ENCODE results near the gene TTBK1.
"Not testable (repeated sequence)": the region's sequence is repeated elsewhere in the genome, so short reads cannot be mapped to it uniquely, and the experiment has no call there.

Gene TTBK1

DNA sequence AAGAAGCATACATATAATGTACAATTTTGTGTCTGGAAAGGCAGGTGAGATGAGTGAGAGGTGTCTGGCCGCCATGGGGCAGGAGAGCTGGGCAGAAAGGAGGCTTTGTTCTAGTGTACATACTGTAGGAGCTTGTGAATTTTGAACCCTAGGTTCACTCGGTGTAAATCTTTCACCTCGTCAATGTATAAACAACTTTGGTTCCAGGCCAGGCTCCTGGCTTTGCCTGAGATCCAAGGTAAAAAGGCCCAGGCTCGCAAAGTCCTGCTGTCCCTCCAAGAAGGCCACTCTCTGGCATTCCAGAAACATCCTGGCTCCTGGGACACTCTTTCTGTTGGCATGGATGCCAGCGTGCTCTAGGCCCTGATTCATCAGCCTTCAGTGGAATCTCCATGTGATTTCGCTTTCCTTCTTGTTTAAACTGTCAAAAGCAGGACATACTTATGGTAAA is 47.6 kb downstream of the TTBK1 start:
- no peak for DNase-seq

DNA sequence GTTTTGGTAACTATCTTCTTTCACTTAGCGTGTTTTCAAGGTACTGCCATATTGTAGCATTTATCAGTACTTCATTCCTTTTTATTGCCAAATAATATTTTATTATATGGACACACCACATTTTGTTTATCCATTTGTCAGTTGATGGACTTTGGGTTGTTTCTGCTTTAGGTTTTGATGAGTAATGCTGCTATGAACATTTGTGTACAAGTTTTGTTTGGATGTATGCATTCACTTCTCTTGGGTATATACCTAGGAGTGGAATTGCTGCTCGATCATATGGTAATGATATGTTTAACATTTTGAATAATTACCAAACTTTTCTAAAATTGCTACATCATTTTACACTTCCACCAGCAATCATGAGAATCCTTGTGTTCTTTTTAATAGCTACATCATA is 48.4 kb downstream of the TTBK1 start:
- DNase-seq, result no peak

DNA sequence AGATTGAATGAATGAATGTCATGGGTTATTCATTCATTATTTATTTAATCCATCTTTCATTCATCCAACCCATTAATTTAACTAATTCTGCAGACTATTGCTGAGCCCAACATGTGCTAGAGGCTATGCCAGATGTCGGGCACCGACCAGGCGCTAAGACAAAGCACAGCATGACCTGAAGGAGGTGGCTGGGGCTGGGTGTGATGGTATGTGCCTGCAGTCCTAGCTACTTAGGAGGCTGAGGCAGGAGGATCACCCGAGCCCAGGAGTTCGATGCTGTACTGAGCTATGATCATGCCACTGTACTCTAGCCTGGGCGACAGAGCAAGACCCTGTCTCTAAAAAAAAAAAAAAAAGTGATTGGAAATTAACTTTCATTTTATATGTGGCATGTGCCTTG is 49.1 kb downstream of the TTBK1 start:
- no peak for DNase-seq

DNA sequence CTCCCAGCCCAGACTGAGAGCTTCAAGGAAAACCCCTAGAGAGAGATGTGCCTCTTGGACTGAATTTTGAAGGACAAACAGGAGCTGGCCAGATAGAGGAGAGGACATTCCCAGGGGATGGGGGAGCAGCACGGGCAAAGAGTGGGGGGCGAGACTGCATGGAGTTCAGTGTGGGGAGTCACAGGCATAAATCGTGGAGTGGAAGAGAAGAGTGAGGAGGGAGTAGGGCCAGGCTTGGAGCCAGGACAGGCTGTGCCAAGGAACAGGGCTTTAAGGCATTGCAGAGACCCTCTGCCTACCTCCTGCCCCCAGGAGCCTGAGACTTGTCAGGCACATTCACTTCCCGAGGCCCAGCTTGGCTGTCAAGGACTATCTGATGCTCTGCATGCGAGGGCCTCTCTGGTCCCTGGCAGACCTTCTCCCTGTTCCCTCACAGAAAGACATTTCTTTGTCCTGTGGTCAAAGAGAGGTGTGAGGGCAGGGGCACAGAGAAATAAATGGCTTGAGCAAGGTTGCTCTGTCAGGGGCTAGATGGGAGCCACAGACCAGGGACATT is 49.6 kb downstream of the TTBK1 start:
- no peak for DNase-seq

DNA sequence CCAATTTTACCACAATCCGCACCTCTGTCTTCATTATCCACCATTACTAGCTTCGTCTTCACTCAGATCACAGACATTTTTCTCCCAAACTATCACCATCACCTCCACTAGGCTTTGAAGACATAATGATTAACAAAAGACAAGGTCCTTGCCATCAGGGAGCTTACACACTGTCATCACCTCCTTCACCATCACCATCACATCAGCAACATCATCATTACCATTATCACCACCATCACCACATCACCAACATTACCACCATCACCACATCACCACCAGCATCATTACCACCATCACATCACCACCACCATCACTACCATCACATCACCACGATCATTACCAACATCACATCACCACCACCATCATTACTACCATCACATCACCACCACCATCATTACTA is 50.4 kb downstream of the TTBK1 start:
- DNase-seq, result no peak

DNA sequence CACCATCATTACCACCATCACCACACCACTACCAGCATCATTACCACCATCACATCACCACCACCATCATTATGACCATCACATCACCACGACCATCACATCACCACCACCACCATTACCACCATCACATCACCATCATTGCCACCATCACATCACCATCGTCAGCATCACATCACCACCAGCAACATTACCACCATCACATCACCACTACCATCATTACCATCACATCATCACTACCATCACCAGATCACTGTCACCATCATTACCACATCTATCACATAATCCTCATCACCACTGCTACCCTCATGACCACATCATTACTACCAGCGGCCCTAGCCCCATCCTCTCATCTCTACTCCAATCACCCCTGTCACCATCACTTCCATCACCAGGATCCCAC is 51.3 kb downstream of the TTBK1 start:
- DNase-seq, result no peak

DNA sequence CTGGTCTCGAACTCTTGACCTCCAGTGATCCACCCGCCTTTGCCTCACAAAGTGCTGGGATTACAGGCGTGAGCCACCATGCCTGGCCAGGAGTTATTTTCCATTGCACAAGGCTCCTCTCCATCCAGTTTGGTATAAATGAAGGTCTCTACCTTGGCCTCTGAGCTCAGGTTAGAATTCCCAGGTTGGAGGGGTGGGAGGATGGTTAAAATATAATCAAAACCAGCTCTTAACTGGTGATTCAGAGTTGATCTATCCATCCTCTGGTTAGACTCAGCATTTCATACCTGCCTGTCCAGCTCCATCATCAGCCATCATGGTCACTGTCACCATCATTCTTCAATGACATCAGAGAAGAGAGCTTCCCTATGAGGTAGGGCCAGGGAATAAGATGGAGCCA is 52.2 kb downstream of the TTBK1 start:
- DNase-seq, result no peak

GRCh38 chr6:43296780-43297497 is 53.7 kb downstream of the TTBK1 start:
- DNase-seq, result no peak

DNA sequence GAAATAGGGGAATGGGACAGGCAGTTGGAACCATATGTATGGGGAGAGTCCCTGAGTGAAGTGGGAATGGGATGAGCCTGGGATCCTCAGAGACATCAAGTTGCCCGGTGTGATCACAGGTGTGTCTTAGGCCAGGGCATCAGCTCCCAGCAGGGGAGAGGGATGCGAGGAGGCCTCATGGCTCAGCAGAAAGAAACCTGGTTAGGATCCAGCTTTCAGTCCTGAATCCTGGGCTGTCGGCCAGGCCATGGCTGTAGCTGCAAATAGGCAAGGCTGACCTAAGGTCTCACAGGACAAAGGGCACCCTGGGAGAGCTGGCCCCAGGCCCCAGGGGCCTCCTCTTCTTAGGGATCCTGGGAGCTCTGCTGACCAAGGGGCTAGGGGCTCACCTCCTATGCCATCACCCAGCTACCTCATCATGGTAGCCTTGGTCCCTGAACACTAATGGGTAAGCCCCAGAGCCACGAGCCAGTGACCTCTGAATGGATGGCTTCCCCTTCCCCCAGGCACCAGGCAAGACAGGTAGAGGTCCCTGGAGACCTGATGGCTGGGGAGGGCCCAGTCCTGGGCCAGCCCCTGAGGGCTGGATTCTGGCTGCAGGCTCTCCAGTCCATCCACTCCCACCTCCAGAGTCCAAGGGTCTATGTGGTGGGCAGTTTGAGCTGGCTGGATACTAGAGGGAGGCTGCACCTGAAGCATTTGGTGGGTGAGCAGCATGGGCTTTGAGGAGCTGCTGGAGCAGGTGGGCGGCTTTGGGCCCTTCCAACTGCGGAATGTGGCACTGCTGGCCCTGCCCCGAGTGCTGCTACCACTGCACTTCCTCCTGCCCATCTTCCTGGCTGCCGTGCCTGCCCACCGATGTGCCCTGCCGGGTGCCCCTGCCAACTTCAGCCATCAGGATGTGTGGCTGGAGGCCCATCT is 54.6 kb downstream of the TTBK1 start, which contains the start of gene SLC22A7:
Gene SLC22A7 (plus strand): TSS at position 617 of the 921 bp plus-strand sequence. CDS start 99 bp downstream, at position 716.
- DNase-seq, result no peak

- DNase-seq, result no peak
Observed at GRCh38 chr6:43298565-43299337, 55.5 kb downstream of the TTBK1 start.

DNA sequence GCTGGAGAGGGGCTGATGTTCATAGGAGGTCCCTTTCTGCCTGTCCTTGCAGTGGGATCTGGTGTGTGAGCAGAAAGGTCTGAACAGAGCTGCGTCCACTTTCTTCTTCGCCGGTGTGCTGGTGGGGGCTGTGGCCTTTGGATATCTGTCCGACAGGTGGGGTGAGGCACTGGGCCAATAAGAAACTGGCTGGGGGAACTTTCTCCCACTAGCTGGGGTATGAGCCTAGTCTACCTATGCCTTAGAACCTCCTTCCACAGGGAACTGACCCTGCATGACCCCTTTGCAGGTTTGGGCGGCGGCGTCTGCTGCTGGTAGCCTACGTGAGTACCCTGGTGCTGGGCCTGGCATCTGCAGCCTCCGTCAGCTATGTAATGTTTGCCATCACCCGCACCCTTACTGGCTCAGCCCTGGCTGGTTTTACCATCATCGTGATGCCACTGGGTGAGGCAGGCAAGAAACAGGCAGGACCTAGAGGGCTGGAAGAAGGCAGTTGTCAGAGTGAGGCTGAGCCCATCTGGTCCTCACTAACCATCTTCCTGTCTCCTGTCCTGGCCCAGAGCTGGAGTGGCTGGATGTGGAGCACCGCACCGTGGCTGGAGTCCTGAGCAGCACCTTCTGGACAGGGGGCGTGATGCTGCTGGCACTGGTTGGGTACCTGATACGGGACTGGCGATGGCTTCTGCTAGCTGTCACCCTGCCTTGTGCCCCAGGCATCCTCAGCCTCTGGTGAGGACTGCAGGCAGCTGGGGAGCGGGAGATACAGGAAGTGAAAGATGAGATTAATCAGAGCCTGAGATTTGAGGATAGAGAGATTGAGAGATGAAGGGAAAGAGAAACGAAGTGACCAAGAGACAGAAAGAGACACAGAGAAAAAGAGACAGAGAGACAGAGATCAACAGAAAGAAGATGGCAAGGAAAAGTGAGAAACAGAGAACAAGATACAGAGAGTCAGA is 56.3 kb downstream of the TTBK1 start:
- no peak for DNase-seq

DNA sequence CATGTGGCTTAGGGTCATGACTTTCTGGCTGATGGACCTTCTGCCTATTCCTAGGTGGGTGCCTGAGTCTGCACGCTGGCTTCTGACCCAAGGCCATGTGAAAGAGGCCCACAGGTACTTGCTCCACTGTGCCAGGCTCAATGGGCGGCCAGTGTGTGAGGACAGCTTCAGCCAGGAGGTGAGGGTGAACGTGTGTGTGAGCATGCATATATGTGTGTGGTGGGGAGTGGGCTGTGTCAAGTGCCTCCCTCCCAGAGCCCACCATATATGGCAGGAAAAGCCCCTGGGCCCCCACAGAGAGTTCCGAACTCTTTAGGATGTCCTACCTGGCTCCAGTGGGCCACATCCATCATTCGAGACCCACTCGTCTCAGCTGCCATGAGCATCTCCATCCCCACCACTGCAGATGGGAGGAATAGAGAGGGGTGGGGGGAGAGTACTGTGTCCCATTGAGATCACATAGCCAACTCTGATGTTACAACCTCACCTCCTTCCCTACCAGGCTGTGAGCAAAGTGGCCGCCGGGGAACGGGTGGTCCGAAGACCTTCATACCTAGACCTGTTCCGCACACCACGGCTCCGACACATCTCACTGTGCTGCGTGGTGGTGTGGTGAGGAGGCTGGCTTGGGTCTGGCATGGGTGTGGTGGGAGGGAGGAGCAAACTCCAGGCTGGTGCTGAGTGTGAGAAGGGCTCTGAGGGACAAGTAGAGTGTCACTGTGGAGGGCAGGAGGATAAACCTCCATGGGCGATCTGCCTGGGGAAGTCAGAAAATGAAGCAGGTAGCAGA is 58.0 kb downstream of the TTBK1 start:
- DNase-seq, result no peak

- DNase-seq, result no peak
Observed at GRCh38 chr6:43302126-43302525, 58.8 kb downstream of the TTBK1 start.

DNA sequence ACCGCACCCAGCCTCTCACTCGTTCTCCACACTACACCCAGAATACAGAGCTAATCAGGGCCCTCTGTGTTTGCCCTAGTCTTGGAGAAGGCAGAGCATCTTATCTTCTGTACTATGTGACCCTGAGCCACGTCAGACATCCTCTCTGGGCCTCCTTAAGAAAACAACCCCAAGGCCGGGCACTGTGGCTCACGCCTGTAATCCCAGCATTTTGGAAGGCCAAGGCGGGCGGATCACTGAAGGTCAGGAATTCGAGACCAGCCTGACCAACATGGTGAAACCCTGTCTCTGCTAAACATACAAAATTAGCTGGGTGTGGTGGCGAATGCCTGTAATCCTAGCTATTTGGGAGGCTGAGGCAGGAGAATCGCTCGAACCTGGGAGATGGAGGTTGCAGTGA is 59.7 kb downstream of the TTBK1 start:
- not testable (repeated sequence) for DNase-seq

- DNase-seq, result no peak
Observed at GRCh38 chr6:43303751-43304331, 60.6 kb downstream of the TTBK1 start.

GRCh38 chr6:43304361-43304760 is 61.1 kb downstream of the TTBK1 start:
- no peak for DNase-seq

DNA sequence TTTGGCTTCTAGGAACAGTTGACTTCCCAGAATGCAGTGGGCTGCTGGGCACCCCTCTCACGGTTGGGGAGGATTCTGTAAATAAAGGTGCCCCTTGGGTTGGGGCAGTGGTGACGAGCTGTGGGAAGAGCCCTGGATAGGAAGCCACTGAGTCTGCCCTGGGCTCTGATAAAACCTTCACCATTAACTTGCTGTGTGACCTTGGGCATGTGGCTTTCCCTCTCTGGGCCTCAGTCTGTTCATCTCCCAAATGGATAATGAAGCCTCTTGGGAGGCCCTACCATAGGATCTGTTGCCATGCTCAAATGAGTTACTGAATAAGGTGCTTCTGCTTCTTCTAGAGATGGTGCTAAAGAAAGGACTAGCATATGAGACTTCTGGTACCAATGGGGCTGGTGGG is 61.6 kb downstream of the TTBK1 start:
- no peak for DNase-seq

GRCh38 chr6:43306086-43306485 is 62.8 kb downstream of the TTBK1 start:
- DNase-seq, result no peak

DNA sequence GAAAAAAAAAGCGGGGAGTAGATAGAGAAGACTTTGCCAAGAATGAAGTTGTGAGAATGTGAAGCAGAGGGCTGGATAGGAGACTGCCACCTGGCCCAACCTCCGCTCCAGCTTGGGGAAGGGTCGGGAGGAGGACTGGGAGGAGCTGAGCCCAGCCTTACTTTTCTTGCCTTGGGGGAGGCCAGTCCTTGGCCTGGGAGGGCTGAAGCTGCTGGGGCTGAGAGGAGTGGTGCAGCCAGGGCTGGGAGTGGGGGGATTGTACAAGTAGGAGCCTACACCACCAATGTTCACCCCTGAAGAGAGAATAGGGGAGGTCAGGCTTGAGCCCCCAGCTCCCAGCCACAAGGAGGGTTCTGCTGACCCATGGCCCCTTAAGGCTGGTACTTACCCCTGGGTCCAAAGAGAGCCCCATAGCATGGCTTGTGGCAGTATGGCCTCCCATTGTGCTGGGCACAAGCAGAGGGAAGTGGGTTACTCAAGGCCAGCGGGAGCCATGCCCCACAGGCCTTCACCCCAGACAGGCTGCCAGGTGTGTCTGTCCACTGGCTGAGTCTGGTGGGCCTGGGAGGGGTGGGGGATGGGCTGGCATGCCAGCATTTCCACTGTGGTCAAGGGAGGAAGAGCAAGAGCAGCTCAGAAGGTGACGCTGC is 64.3 kb downstream of the TTBK1 start:
- no peak for DNase-seq
